HK-2 (cell line): ENCODE results near the gene ANKRD2.
A peak's percentile ranks its signal among the peaks of the same experiment; 100 is the strongest.
"Not testable (repeated sequence)": the region's sequence is repeated elsewhere in the genome, so short reads cannot be mapped to it uniquely, and the experiment has no call there.

Source experiments
- DNase-seq: peaks from one replicate; pipeline ENCODE4 v3.0.0-alpha.2; 2018; ENCODE audit not compliant: unreplicated experiment

Gene ANKRD2

GRCh38 chr10:97572214-97572989, at the start of gene ANKRD2:
Gene ANKRD2 (plus strand): TSS chr10:97572779. CDS start chr10:97572789, 10 bp downstream.
- DNase-seq, result peak; percentile 87

GRCh38 chr10:97522937-97523336, 49.6 kb upstream of the ANKRD2 start:
- DNase-seq, result no peak

GRCh38 chr10:97525086-97525485, 47.5 kb upstream of the ANKRD2 start:
- no peak for DNase-seq

DNA sequence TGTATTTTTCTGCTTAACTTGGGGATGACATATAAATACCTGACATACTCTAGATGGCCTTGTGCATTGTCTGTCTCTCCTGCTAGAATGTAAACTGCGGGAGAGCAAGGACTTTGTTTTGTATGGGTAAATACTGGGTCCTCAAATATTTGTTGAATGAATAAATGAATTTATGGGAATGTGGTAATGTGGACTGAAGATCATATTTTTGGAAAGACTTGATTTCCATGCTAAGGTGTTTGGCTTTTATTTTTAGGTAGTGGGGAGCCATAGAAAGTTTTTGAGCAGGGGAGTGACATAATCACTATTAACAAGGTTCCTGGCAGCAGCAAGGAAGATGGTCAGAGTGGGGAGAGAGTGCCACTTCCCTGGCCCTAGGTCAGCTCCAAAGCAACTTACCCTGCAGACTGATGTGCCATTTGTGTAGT, 46.9 kb upstream of the ANKRD2 start:
- no peak for DNase-seq

- DNase-seq, result not testable (repeated sequence)
Observed at GRCh38 chr10:97528876-97529275, 43.7 kb upstream of the ANKRD2 start.

GRCh38 chr10:97529685-97530465, 42.7 kb upstream of the ANKRD2 start:
- no peak for DNase-seq

DNA sequence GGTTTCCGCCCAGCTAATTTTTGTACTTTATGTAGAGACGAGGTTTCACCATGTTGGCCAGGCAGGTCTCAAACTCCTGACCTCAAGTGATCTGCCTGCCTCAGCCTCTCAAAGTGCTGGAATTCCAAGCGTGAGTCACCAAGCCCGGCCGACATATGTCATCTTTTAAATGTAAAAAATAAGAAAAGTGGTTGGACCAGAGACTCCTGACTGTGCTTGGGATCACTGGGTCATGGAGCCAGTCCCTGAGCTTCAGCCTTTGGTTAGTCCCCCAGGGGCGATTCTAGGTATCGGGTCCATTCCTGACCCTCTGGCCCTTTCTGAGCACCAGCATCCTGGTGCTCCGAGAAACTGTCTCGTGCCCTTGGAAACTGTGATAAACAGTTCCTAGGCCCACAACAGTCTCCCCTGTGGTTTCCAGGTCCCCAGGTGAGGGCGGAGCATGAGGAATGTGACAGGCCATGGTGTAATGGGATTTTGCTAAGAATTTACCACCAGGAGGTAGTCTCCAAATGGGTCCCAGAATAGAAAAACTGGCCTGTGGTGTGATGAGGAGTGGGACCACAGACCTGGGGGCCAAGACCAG, 41.1 kb upstream of the ANKRD2 start:
- DNase-seq, result peak; percentile 44

- DNase-seq, result peak; percentile 45
Observed at GRCh38 chr10:97532935-97533671, 39.5 kb upstream of the ANKRD2 start.

DNA sequence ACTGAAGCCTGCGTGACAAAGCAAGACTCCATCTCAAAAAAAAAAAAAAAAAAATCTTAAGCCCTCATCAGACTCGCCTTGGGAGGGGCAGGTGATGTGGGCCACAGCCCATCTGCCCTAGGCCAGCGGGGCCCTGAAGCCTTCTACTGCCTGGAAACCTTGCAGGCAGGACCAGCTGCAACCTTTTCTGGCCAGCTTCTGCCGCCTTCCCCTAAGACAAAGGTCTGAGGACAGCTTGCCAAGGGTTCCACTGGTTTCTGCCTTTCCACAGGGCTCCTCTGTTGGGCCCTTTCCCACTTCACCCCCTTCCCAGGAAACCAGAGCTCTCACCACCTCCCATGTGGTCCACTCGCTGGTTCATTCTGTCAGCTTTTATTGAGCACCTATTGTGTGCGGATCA, 38.7 kb upstream of the ANKRD2 start:
- no peak for DNase-seq

DNA sequence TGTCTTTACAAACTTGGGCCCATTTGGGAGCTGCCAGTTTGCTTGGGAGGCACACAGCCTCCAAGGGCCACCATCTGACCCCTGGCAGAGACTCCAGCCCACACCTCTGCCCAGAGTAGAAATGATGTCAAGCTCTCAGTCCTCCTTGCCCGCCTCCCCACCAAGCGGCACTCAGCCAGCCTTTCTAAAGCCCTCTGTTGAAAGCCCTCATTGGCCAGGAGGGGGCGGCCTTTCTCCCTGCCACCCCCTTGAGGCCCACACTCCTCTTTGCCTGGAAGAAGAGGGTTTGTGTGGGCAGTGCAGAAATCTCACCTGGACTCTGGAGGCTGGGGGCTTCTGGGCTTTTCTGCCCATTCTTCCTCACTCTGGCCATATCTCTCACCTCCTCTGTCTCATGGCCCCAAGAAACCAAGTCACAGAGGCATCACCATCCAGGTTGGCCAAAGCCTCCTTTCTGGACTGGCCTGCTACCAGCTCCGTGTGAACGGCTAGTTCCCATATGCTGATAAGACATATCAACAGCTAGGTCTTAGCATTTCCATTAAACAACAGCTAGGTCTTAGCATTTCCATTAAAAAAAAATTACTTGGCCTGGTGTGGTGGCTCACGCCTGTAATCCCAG, 37.7 kb upstream of the ANKRD2 start:
- DNase-seq, result no peak

- DNase-seq, result no peak
Observed at GRCh38 chr10:97537186-97537869, 35.3 kb upstream of the ANKRD2 start.

- DNase-seq, result peak; percentile 56
Observed at GRCh38 chr10:97538411-97538810, 34.2 kb upstream of the ANKRD2 start.

- DNase-seq, result peak; percentile 23
Observed at GRCh38 chr10:97538839-97539238, 33.7 kb upstream of the ANKRD2 start.

GRCh38 chr10:97539523-97540200, 32.9 kb upstream of the ANKRD2 start:
- DNase-seq, result no peak

GRCh38 chr10:97540669-97541500, 31.7 kb upstream of the ANKRD2 start:
- no peak for DNase-seq

- DNase-seq, result peak; percentile 84
Observed at GRCh38 chr10:97542169-97543024, 30.2 kb upstream of the ANKRD2 start.

GRCh38 chr10:97543025-97543546, 29.5 kb upstream of the ANKRD2 start:
- peak; percentile 88 for DNase-seq
